ENCODE results near the gene CARF.

DNA sequence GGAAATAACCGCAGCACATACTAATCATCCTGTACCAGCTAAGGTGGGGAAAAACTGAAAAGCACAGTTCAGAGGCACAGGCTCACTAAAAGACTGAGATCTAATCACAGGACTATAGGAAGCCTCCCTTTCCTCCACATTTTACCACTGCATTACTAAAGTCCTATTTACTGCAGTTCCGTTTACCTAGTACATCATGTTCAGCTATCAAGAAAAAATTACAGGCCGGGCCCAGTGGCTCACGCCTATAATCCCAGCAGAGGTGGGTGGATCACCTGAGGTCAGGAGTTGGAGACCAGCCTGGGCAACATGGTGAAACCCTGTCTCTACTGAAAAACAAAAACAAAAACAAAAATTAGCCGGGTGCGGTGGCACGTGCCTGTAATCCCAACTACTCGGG is 91.6 kb downstream of the CARF start:
- no peak for TF ChIP-seq EZH2 (IDR thresholded peaks at IDR 0.05; ENCODE audit: low read depth)
- TF ChIP-seq, protein P1, sequence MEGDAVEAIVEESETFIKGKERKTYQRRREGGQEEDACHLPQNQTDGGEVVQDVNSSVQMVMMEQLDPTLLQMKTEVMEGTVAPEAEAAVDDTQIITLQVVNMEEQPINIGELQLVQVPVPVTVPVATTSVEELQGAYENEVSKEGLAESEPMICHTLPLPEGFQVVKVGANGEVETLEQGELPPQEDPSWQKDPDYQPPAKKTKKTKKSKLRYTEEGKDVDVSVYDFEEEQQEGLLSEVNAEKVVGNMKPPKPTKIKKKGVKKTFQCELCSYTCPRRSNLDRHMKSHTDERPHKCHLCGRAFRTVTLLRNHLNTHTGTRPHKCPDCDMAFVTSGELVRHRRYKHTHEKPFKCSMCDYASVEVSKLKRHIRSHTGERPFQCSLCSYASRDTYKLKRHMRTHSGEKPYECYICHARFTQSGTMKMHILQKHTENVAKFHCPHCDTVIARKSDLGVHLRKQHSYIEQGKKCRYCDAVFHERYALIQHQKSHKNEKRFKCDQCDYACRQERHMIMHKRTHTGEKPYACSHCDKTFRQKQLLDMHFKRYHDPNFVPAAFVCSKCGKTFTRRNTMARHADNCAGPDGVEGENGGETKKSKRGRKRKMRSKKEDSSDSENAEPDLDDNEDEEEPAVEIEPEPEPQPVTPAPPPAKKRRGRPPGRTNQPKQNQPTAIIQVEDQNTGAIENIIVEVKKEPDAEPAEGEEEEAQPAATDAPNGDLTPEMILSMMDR (conservative IDR thresholded peaks at IDR 0.05): no peak

Data from PC-9 (cell line).